NCI-H69 (cell line): Measurements from ENCODE around the gene SERPINB5.

ENCODE experiments used
- DNase-seq: peaks from one replicate; lab custom pipeline; 2025; lab: John Stamatoyannopoulos, UW

SERPINB5 gene

DNA sequence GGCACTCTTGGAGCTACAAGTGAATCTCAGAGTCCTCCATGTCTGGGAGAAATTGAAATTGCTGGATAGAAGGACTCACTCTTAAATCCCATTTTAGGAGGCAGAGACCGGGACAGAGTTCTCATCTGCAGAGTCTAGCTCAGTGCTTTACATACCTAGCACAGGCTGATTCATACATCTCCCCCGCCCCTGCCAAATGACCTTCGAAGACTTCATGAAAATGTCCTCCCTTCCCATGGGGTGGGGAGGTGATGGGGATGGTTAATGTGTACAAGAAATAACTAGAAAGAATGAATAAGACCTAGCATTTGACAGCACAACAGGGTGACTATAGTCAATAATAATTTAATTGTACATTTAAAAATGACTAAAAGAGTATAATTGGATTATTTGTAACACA lies 8.2 kb upstream of the SERPINB5 start:
- DNase-seq: no peak

DNA sequence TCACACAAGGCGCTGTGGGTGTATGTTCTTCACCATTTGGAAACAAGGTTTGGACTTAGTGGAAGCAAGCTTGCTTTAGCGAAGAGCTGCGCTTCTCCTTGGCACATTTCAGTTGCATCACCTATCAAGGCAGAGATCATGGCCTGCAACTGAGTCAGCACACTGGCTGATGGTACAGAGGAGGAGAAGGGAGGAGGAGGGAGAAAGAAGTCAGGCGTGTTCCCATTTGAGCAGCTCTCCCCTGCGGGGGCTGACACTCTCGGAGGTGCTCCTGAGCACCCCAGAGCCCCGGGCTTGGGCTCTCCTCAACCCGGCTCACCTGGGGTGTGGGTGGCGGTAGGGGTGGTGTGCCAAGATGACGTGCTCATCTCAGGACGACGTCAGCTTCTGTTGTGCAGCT lies 6.0 kb upstream of the SERPINB5 start:
- no peak for DNase-seq

DNA sequence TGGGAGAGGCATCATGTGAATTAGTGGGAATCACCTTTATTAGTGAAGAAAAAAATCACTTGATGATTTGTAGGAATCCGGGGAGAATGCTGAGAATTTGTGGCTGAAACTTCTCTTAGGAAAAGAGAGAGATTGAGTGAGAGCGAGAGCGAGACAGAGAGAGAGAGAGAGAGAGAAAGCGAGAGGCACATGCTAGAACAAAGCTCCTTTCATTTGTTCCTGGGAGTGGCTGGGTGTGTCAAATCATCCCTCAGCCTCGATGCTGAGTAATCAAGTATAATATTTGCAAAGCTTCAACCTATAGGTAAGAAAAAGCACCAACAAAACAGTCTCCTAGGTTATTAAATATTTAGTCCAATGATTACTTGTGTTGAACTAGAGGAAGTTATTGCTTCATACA lies 4.4 kb upstream of the SERPINB5 start:
- DNase-seq: no peak

DNA sequence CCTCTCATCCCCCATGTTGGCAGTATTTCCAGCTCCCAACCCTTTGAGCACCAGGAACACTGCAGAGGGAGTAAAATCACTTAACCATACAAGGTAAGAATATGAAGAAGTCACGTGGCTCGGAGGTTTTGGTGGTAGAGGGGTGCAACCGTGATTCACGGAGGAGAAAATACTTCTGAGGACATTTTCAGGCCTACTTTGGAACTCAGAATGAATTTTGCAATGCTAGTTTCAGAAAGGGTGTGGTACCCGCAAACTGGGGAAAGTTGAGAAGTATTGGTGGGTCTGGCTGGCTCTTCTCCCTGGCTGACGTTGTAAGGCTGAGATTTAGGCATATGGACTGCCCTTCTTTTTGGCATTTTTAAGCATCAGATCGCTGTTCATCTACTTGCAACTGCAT lies 442 bp downstream of the SERPINB5 start:
- DNase-seq: no peak

DNA sequence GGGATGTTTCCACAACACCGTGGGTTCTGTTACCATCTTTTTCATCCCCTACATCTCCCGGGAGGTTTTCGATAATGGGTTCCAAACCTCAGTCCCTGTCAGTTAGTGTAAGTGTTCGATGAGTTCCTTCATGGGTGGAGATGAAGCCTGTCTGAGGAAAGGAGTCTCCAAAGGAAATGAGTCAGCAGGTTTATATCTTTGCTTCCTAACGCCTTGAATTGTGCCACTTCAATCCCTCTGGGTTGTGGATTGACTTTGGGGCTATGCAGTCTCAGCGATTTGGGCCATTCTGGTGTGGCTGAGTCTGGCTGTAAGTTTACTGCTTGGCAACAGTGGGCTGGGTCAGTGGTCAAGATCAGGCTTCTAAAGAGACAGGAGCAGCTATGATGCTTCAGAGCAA lies 1.2 kb downstream of the SERPINB5 start:
- DNase-seq: no peak

DNA sequence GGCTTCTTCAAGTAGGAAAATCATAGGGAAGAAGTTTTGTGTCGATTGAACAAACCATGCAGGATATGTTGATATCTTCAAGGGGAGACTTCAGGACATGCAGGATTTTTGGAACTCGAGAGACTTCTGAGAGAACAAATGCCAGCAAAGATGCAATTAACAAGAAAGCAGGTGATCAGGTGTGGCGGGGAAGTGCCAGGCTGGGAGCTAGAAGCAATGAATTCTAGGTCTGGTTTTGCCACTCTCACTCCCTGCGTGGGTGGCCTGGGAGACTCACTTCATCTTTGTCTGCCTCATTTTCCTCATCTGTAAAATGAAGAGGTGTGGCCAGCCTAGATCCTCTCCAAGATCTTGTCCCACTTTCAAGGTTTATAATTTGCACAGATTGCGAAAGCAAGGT lies 3.1 kb downstream of the SERPINB5 start:
- no peak for DNase-seq

DNA sequence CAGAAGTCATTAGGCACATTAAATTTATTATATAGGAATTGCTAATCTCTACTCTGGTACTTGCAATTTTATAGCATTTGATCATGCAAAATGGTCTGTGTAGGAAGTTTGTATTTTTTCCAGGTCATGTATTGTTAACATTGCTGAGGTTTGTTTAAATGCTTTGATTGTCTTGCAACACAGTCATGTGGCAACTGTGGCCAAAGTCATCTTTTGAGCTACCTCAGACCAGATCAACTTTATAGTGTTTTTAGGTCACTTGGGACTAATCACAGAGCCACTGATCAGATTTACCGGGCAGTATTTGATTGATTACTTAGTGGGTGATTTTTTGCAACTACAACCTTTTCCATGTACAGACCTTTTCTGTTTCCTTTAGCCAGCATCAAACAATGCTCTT lies 3.7 kb downstream of the SERPINB5 start:
- DNase-seq: no peak

DNA sequence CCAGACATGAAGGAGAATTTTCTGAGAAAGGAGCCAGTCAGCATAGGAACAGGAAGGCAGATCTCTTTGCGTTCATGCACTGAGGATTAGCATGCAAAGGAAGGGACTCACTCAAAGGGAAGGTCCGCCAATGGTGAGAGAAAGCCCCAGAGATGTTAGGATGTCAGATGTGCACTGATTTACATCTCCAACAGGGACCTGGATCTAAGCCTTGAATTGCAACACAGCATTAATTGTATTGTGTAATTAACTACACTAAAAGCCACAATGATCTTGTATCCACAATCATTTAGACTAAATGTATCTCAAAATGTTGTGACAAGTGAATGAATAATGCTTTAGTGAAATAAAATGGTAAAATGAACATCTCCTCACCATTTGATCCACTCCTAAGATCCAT lies 4.2 kb downstream of the SERPINB5 start:
- DNase-seq: no peak

DNA sequence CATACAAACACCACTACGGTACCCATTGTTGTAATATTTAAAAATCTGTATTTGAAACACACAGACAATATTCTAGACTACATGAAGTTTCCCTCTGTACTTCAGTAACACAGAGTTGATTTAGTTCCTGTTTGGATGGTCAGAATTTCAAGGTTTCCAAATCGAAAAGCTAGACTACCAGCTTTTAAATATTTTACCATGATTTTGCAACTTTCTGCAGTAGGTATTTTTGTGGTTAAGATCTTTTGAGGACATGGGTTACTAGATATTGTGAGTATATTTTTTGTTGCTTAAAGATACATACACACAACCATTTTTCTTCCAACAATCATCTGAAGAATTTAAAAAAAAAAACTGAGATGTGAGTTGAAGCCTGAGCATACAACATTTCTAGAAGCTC lies 10.9 kb downstream of the SERPINB5 start:
- DNase-seq: no peak

DNA sequence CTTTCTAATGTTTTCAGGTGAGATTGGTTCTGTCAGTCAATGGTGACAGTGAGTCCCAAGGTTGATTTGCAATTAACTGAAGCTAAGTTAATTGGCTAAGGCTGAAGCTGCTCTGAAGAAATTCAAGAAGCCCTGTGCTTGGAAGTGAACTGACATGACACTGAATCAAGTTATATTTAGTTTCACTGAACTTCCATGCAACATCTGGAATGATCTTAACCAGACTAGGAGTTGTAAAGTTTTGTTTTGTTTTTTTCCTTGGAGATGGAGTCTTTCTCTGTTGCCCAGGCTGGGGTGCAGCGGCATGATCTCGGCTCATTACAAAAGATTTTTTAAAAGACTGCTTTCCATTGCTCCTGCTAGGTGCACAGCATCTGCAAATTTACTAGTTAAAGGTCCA lies 11.4 kb downstream of the SERPINB5 start:
- DNase-seq: no peak

DNA sequence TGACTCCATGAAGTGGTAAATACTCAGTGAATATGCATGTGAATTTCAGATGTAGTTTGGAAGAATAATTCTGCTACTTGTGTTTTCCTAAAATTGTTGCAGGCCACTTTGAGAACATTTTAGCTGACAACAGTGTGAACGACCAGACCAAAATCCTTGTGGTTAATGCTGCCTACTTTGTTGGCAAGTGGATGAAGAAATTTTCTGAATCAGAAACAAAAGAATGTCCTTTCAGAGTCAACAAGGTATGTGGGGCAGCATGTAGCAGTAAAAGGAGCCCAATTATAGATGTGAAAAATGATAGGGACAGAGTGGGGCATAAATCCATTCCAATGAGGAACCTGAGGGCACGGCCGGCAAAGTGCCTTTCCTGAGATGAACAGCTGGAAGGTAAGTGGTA lies 16.1 kb downstream of the SERPINB5 start:
- DNase-seq: no peak

DNA sequence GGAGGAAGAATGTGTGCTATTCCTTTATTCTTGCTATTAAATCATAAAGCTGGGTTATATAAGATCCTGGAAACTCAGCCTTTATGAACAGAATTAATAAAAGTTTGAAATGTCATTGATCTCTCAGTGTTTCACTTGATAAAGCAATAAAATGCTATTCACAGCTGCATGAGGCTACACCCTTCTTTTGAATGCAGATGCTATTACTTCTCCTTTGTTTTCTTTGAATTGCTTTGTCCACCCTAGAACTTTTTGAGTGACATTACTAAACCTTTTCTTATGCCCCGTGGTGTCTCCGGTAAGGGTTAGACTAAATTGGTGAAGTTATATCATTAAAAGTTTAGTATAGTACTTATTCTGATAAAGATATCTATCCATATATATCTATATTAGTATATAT lies 18.9 kb downstream of the SERPINB5 start:
- DNase-seq: no peak

DNA sequence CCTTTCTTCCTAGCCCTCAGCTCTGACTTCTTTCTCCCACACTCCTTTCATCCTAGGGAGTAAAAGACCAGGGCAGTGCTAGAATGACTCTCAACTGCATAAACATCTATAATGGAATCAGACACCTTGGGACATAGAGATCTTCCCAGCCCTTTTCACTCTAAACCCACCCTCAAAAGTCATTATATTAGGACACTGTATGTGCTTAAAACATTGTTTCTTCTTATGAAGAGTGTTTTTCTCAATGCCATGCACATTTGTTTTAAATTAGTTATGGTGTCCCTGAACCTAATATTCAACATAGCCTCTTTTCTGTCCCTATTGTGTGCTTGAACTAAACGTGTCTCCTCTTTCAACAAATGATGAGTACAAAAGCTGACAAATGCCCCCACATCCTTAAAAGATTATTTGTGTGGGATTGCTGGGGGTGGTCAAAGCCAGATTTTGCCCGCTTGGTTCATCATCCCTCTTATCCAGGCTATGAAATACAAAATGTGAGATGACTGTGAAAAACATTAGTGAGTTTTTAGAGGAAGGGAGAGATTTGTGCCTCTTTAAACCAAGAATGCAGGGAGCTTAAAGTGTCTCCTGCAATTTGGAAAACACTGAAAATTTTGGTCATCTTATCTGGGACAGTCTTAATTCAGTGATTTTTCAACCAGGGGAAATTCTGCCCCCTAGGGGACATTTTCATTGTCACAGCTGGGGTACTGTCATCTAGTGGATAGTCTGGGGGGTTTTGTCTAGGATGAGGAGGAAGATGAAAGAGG lies 29.0 kb downstream of the SERPINB5 start:
- DNase-seq: peak; percentile 62

DNA sequence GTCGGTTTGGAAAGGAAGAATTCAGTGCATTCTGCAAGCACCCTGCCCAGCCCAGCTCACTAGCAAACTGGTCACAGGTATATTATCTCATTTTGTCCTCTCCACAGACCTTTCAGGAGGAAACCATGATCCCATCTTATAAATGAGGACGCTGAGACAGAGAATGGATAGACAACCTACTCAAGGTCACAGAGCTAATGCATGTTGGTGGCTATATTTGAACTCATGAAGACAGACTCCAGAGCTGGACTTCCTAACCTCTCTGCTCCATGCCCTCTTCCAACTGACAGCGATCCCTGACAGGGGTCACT lies 29.5 kb downstream of the SERPINB5 start:
- DNase-seq: no peak

DNA sequence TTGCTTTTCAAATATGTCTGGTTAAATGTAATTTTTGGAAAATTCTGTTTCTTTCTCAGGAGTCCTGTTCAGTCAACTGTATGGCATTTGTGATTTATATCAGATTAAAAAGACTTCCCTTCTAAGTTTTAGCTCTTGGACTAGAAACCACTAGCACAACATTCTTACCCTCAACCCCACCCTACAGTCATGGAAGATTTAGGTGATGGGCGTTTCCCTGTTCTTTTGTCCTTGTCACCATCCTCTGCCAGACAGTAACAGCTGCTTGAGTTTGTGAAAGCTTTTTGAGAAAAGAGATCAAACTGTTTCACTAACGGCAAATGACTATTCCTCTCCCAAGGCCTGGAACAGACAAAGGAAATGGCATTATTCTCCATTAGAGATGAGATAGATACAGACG lies 31.8 kb downstream of the SERPINB5 start:
- DNase-seq: peak; percentile 73

DNA sequence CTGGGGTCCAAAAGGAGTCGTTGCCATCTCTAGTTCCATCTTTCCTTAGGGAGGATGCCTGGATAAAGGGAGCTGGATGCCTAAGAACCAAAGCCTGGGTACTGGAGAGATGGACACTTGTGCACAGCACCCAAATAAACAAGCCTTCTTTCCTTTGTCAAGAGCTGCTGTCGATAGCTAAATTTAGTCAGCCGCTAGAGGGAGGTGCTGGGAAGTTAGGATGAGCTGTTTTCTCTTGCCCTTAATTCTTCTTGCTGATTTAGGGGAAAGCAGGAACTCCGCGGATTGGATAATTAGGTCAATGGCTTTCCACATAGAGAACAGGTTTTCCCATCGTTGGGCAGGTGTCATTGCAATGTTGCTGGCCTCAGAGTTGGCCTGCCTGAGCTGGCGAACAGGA lies 34.5 kb downstream of the SERPINB5 start:
- DNase-seq: peak; percentile 42

DNA sequence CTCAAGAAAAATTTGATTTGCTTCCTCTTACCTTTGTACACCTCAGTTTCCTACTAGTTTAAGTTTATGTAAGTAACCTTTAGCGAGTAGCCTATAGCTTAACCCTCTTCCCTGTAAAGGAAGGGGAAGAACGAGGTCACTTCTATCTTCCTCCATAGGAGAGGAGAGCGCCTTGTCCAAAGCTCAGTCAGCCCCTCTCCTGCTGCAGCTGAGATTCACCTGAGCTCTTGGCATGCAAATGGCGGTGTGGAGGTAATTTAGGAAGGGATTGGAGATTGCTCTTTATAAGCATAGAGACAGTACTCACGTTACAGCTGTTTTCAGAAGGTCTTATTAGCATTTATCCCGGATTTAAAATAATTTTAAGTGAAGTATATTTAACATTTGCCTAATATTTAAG lies 37.6 kb downstream of the SERPINB5 start:
- DNase-seq: no peak

DNA sequence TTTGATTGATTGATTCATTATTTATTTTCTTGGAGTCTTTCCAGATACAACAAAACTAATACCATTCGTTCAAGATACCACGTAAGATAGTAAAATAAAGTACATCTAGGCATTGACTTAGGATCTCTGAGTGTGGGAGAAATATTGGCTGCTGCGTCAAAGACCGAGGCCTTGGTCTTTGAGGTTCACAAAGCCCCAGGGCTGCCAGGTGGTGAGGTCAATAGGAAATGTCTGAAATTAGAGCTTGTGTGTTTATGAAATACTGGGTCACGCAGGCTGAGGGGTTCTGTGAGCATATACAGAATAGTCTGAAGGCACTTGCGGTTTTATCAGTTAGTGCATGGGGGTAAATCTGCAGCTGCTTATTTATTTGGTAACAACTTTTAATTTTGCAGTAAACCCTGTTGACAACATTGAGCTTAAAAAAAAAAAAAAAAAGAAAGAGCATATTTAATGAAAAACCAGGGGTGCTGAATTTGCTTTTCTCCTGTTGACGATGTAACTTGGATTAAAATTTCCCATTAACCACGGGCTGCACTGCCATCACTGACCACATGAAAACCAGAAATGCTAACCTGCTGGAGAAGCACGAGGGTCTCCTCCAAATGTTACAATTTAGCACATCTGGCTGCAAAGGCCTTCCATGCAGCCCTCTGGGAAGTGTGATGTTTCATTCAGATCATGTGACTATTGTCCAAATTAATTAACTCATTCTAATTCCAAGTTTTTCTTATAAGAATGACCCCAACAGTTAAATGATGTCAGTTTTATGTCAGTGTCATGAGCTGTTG lies 38.3 kb downstream of the SERPINB5 start:
- peak; percentile 43 for DNase-seq

DNA sequence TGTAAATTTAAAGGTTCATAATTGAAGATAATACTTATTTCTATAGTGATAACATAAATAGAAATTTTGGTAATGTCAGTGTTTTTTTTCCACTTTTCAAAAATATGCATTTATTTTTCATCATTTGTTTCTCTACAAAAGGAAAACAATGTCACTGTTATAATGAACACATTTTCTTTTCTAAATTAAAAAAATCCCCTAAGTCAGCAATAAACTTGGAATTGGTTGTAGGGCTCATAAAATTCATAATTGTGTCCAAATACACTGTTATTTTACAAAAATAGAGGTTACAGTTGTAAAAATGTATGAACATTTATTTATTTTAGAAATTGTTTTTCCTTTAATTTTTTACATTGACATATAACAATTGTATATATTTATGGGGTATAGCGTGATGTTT lies 39.0 kb downstream of the SERPINB5 start:
- DNase-seq: no peak

DNA sequence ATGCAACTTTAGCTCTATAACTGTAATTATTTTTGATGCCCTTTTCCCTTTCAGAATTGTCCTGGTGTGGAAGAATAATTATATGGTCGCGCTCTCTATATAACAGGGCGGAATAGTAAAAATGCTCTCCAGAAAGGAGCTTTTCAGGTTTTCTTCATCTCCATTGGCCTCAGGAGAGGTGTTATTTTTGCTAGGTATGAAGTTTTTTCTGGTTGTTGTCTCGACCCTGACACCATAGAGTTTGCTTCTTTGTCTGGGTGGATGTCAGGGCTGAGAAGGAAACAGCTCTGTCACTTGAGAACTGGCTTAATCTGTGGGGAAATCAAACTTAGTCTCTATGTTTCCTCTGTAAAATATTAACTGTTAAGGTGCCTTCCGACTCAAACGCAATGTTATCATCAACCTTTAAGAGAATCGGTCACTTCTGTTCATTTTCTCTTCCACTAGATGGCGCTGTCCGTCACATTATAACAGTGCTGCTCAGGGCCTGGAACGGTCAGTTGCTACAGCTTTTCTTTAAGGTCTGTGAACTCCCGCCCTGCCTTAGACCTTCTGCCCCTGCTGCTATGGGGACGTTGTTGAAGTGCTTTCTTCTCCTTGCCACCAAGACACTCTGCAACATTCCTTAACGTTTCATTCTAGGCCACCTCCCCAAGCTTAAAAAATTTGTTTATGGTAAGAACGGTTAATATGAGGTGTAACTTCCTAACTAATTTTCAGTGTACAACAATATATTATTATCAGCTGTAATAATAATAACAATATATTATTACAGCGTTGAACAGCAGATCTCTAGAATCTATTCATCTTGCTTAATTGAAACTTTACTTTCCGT lies 41.6 kb downstream of the SERPINB5 start:
- peak; percentile 95 for DNase-seq

DNA sequence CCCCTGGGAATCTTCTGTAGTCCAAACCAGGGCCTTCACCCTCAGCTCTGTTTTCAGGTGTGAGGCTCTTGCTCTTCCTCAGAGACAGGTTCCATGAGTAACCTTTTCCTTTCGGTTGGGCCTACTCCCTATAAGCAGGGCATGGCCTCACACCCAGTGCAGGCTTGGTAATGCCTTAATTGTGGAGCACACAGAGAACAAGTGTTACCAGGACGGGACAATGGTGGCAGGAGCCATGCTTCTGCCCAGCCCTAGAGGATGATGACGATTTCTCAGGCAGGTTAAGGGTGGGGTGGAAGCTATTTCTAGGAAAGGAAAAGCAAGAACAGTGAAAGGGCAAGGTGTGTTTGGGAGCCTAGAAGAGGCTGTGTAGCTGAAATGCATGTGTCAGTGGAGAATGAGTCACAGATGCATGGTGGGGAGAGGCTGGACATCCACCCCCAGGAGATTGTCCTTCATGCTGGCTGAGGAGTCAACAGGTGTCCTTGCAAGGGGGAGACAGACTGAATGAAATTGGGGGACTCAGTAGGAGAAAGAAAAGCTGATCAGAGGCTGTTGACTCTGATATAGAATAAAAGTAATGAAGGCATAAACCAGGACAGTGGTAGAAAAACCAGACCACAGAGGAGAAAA lies 43.4 kb downstream of the SERPINB5 start:
- no peak for DNase-seq

DNA sequence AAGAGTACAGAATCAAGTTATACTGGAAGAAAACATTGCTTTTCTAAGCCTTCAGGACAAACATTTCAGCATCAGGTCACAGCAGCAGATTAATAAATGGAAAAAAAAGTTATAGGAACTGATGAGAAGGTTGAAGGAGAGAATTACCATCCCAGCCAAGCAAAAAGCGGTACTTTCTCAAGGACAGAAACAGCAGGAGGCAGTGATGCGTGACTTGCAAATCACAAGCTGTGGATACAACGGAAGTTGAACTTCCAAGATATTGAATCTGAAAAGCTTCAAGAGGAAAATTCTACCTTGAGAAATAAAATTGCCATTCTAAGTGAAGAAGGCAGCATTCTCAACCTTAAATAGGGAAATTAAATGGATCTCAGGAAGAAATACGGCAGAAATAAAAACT lies 46.9 kb downstream of the SERPINB5 start:
- peak; percentile 31 for DNase-seq
